NCI-H2171 (cell line): ENCODE measurements around the gene CDYL2.
"Not testable (repeated sequence)": the region's sequence is repeated elsewhere in the genome, so short reads cannot be mapped to it uniquely, and the experiment has no call there.

Experiments used
- DNase-seq: peaks from one replicate; lab custom pipeline; 2025; lab: John Stamatoyannopoulos, UW

The CDYL2 gene

DNA sequence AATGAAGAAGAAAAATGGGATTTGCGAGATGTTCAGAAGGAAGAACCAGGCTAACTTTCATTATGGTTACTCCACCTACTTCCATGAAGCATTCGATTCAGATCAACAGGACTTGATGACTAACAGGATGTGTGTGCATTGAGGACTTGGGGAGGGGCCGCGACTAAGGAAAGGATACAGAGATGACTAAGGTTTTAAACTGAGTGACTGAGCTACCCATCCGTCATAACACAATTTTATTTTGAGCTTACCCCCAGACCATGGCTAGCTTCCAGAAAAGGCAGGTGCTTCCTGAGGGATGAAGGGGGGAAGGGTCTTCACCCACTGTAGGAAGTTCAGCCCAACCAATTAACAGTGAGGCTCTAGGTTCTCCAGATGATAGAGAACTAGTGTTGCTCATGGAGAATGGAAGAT is 2.5 kb upstream of the CDYL2 start:
- DNase-seq = no peak

DNA sequence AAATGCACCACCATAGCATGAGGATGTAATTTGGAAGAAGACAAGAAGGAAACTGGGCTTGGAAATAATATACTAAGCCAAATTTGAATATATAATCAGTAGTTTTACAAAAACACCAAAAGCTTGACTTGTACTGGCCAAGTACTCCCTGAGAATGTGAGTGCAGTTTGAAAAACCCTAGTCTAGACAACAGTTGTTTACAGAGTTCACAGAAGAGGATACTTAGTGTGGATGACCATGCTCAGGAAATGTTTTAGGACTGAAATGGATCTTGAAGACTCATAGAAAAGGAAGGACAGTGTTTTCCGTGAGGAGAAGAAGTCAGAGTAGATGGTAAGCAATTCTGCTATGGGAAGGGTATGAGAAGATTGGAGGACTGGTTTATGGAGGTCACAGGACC is 1.9 kb upstream of the CDYL2 start:
- DNase-seq = no peak

DNA sequence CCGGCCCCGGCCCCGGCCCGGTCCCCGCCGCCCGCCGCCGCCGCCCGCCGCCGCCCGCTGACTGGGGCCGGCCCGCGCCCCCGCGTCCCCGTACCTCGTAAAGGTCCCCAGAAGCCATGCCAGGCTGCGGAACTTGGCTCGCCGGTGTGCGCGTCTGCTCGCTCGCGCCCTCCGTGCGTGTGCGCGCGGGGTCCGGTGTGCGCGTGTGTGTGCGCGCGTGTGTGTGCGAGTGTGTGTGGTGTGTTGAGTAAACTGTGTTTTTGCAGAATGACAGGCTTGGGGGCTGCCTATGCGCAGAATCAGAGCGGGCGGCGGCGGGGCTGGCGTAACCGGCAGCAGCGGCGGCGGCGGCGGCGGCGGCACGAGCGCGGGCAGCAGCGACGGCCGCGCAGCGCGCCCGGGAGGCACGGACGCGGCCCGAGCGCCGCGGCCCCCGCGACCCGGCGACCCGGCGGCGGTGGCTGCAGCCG is 307 bp downstream of the CDYL2 start:
- DNase-seq = no peak

DNA sequence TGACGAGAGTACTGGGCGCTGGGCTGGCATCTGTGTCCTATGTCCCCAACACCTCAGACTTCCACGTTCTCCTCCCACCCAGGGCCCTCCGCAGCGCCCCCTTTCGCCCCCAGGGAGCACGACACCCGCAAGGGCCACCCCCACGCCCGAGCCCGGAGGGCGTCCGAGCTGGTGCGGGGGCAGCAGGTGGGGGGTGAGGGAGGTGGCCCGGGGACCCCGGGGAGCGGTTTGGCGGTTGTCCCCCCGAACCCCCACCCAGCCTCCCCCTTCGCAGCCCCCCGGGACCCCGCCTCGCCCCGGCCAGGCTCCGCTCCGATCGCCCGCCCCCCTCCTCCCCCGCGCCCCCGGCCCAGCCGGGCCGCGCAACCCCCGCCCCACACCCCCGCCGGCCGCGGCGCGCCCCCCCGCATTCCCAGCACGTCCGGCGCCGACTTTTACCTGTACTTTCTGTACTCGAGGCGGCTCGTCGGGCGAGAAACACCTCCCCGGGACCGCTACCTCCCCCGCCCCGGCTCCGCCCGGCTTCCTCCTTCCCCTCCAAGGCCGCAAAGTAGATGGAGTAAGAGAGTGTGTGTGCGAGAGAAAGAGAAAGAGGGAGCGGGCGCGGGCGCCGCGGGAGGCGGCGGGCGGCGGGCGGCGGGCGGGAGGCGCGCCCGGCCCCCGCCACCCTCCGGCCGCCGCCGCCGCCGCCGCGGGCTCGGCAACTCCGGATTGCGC is 901 bp downstream of the CDYL2 start:
- no peak for DNase-seq

DNA sequence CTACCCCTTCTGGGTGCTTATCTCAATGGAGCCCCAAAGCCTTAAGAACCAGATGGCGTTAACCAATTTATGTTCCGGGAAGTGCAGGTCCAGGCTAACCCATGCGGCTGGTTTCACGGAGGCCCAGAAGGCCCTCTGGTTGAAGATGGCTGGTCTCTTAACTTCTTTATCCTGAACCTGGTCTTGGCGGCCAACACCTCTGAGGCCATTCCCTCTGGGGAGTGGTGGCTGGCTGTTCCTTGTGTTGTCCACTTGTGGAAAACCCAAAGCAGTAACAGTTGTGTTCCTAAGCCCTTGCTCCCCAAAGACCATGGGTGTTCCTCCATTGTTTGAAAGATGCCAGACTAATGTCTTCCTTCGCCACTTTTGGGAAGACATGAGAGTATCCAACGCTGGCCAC is 1.5 kb downstream of the CDYL2 start:
- no peak for DNase-seq

DNA sequence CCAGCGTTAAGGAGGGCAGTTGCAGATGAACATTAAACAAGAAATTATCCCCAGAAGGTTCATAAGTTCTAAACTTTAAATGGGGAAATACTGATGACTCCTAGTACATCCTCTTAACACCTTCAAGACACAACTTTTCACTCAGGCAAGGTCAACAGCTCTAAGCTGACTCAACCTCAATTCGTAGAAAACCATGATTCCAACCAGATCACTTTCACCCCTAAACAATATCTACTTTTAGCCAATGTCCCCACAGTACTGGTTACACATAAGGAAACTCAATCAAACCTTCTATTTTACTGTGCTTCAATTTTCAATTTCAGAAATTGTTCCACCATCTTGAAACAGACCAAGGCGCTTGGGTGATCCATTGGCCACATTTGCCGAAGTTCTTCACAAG is 2.3 kb downstream of the CDYL2 start:
- DNase-seq = no peak

DNA sequence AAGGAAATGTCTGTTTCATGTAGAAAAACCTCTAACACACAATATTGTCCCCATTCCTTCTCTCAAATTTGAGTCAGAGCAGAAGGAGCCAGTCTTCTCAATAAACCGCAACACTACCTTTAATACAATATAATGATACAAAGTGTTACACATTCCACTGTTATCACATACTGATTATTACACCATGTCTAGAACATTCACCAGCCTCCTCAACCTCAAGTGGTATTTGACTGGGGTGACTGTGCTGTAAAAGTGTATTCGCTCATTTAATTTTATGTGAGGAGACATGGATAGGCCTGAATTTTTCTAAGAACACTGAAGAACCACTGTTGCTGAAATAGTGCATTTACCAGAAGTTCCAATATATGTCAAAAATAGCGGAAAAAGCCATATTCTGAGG is 10.3 kb downstream of the CDYL2 start:
- no peak for DNase-seq

DNA sequence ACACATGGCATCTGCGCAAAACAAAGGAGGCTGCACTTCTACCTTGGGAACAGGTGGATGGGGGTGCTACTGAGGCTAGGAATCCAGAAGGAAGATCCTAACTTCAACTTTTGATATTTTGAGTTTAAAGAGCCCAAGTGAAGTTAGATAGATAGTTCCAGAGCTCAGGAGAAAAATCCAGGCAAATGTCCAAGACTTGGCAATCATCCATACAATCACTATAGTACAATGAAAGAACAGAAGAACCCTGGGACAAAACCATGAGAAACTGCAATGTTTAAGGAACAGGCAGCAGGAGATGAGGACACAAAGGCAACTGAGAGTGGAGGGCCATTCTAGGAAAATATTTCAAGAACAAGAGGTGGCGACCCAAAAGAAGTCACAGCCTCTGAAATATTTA is 12.4 kb downstream of the CDYL2 start:
- DNase-seq = no peak

DNA sequence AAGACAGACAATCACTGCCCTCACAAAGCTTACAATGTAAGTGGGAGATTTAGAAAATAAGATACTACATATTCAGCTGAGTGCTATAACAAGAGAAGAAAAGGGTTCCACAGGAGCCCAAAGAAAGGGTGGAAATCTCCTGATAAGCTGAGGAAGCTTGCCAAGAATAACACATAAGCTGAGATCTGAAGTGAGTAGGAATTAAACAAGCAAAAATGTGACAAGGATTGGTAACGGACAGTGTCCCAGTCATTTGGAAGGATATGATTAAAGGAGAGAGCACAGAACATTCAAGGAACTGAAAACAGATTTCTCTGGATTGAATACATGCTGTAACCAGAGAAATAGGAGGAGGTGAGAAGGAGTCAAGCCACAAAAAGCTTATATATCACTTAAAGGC is 13.0 kb downstream of the CDYL2 start:
- no peak for DNase-seq

DNA sequence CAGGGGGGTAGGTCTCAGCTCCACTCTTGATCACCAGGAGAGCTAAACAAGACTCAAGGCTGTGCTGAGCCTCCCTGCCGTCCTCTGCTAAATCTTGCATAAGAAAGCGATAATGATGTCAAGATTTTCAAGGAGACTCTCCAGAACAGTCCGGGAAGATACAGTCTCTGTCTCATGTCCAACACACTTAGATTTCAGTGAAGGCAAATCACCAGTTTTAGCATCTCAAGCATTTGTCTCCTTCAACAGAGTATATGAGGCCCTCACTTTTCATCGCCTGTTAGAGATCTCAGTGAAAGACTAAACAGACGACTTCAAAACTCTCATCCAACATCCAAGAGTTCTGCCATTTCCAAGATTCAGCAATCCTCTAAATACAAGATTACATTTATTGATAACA is 13.6 kb downstream of the CDYL2 start:
- DNase-seq = no peak

DNA sequence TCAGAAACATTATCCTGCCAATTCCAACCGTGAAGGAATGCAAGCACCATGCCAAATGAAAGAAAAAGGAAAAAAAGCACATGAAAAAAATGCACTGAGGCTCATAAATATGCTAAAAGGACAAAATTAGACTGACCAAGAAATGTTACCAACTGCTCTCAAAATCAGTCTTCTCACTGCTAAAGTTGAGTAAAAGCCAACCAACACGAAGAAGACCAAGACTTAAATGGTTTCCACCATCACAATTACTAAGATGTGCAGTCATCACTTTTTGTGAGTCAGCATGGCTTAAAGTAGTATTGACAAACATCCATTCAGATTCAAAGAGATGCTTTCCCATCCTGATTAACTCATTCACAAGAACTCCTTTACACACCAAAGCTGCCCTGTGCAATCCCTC is 16.4 kb downstream of the CDYL2 start:
- no peak for DNase-seq

DNA sequence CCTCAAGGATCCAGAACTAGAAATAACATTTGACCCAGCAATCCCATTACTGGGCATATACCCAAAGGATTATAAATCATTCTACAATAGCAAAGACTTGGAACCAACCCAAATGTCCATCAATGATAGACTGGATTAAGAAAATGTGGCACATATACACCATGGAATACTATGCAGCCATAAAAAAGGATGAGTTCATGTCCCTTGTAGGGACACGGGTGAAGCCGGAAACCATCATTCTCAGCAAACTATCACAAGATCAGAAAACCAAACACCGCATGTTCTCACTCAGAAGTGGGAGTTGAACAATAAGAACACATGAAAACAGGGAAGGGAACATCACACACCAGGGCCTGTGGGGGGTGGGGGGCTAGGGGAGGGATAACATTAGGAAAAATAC is 17.8 kb downstream of the CDYL2 start:
- not testable (repeated sequence) for DNase-seq

DNA sequence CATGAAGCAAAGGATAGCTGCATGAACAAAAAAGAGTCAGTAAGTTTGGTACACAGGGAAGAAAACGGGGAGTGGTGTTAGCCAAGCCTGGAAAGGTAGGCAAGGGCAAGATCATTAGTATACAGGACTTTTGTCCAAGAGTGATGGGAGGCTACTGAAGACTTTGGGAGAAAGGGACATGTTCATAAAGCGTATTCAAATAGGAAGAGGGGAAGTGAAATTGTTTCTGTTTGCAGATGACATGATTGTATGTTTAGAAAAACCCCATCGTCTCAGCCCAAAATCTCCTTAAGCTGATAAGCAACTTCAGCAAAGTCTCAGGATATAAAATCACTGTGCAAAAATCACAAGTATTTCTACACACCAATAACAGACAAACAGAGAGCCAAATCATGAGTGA is 19.4 kb downstream of the CDYL2 start:
- no peak for DNase-seq

DNA sequence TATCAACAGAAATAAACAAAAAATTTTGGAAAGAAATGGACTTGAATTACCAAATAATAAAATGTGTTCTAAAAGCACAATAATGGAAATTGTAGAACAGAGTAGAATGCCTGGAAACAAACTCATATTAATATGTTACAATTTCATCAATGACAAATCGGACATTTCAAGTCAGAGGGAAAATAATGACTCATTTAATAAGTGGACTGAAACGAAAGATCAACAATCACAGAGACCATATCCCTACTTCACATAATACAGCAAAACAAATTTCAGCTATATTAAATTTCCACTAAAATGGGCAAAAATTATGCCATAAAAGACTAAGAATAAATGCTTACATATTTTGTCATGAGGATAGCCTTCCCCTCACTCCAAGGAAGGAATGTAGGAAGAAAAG is 25.7 kb downstream of the CDYL2 start:
- no peak for DNase-seq

DNA sequence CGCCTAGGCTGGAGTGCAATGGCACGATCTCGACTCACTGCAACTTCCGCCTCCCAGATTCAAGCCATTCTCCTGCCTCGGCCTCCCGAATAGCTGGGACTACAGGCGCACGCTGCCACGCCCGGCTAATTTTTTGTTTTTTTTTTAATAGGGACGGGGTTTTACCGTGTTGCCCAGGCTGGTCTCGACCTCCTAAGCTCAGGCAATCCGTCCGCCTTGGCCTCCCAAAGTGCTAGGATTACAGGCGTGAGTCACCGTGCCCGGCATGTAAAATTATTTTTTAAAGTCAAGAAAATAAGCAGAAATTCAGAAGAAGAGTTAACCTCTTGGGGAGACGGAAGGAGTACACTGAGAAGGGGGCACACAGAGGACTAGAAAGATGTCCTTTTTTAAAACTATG is 27.5 kb downstream of the CDYL2 start:
- DNase-seq = no peak

DNA sequence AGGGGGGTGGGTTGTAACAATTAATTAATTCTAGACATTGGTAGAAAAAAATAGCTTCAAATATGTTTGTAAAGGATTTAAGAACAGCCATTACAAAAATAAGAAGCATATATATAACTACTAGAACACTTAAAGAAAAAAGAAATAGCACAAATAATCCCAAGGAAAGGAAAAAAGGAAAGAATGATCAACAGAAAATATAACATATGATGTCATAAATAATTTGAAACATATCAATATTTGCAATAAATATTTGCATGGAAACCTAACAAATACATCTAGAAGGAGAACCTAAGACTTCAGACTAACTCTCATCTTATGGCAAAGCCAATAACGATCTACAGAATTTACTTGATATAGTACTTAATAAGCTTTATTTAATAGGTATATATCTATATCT is 28.9 kb downstream of the CDYL2 start:
- no peak for DNase-seq

DNA sequence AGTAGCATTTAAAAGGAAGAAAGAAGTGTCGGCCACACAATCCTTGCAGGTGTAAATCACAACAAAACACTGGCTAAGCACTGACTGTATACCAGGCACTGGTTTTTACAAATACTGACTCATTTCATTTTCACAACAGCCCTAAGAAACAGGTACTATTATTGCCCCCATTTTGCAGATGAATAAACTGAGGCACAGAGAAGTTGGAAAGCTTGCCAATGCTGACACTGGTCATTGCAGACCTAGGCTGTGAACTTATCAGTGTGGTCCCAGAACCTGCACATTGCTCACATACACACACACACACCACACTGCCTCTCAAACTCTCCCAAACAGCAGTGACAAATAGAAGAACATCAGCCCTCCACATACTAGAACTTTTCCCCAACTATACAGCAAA is 37.6 kb downstream of the CDYL2 start:
- no peak for DNase-seq

DNA sequence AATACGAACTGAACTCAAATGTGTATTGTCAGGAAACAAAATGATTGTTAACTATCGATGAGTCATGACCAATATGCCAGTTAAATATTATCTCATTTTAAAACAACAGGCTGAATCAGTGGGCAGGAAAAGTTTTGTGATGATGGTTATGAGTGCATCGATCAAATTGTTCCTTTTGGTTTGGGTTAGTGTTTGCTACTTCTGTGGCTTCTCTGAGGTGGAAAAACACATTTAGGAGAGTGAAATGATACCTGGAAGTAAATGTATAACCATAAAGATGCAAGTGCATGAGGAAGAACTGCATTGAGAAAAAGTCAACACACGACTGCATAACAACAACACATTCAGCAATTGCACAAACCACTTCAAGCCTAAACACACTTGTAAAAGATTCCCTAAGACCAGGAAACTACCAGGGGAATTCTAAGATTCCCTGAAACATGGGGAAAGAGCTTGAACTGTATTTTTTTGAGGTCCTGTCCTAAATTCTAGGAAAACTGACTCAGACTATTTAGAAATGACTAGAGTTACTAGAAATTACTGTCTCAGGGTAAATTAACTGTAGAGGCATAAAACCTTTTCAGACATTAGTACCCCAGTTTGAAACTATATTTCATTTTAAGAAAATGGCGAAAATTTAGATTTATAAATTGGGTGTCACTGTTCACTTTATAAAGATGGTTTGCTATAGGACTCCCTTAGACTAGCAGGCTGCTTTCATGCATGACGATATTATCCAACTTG is 44.8 kb downstream of the CDYL2 start:
- DNase-seq = no peak

DNA sequence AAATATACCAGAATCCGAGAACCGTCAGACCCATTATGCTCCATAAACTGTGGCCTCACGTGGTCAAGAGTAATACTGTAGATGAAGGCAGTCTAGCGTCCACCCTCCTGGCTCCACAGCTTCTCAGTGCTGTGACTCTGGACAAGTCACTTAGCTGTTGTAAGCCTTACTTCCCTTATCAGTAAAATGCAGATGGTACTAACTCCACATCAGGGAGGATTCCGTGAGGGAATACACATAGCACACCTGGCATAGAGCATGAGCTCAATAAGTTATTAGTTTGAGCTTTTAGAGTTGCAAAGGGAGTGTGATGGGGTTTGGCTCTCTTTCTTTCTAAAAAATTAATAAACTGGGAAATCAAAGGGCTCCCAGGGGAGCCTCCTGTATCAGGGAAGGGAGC is 49.9 kb downstream of the CDYL2 start:
- no peak for DNase-seq

DNA sequence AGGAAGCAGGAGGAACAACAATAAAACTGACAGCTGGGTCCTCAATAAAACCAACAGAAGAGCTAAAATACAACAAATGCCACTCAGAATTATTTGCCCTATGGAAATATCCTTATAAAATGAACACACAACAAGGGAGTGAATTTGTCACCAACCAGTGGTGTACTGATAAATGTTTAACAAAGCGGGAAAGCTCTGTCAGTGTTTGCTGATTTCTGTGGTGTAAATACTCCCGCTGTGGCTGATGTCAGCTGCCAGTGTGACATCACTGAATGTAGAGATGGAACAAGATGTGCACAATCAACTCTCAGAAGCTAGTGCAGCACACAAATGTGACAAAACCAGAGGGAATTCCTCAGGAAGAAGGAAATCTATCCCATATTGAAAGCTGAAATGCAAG is 51.9 kb downstream of the CDYL2 start:
- DNase-seq = no peak

DNA sequence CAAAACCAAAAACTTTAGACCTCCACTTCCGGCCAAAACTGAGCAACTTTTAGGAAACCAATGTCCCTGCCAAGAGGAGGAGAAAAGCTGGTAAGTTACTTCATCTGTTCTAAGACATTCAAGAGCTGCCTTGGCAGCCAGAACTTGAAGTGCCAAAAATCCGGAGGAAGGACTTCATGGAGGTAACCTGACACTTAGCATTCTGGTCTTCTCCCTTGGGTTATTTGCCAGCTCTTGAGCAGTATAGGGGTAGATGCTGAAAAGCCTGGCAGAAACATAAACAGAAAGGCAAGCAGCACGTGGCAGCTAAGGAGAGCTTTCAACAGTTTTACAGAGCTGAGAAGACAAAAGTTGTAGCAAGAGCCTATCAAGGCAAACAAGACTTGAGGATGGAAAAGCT is 53.2 kb downstream of the CDYL2 start:
- no peak for DNase-seq

DNA sequence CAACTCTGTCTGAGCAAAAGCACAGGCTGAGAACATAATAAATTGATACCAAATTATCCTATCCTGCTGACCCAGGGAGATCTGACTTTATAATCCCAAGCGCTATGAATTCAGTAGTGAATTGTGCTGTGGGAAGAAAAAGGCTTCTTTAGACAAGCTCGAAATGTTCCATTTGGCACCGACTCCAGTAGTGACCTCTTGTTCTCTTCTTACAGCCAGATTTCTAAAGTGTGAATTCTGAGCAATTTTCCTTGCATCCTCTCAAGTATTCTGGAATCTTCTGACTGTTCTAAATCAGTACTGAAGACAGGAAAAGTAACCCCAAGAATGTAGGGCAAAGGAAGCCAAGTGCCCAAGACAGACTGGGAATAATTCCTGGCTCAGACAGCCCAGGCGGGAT is 58.2 kb downstream of the CDYL2 start:
- no peak for DNase-seq

DNA sequence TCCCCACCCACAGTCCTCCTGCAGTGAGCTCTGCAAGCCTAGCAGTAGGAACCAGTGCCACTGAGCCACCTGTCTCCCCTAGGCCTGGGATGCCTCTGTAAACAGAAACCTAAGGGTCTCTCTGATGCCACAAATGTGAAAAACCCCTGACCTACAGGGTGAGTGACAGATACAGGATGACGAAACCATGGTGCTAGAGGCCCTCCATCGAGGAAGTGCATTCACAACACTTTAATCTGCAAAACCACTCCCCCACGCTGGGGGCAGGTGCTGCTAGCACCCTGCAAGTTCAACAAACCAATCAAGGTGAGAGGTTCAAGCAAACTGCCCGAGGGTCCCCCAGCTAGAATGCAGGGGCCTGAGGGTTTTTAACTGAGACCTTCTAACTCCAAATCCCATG is 59.5 kb downstream of the CDYL2 start:
- DNase-seq = no peak

DNA sequence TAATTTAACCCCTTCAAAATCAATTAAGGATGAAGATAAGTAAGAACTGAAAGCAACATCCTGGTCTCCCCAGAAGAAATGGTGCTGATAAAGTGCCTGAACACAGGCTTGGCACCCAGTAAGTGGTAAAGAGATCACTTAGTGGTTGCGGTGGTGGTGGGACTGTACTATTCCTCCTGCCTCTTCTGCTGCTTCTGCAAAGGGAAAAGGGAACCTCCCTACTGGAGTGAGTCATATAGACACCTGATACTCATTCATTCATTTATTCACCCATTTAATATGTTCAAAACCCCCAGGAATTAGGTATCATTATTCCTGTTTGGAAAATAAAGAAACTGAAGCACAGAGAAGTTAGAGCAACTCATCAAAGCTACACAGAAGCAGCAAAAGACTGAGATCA is 60.6 kb downstream of the CDYL2 start:
- DNase-seq = no peak
